DND-41 (cell line): ENCODE data around the gene PLXNC1.

Experiments
- EZH2 ChIP-seq: IDR thresholded peaks from 3 replicates; pipeline ENCODE4 v1.6.1; 2012; ENCODE audit warnings: borderline replicate concordance, low read depth, mild to moderate bottlenecking, moderate library complexity, low read length, inconsistent platforms; ENCODE audit not compliant: severe bottlenecking
- TF ChIP-seq, protein P1 (sequence below): IDR thresholded peaks from 2 replicates; pipeline ENCODE4 v1.5.1; 2012; ENCODE audit warnings: borderline replicate concordance, low read length, moderate library complexity, mild to moderate bottlenecking; ENCODE audit not compliant: poor library complexity, severe bottlenecking; ENCODE audit errors: extremely low read depth

DNA sequence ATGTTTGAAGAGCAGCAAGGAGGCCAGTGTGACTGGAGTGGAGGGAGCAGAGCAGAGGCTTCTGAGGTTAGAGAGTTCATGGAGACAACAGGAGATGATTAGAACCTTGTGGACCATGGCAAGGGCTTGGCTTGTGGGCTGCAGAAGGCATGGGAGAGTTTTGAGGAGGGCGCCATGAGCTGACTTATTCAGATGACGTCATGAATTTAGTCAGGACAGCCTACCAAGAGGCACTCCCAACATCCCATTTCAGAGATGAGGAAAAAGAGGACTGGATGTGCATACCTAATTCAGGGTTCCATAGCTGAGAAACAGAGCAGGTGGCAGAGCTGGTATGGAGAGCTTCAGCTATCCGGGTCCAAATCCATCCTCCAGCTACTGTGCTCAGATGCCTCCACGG is 101.8 kb downstream of the PLXNC1 start:
- TF ChIP-seq, protein P1, sequence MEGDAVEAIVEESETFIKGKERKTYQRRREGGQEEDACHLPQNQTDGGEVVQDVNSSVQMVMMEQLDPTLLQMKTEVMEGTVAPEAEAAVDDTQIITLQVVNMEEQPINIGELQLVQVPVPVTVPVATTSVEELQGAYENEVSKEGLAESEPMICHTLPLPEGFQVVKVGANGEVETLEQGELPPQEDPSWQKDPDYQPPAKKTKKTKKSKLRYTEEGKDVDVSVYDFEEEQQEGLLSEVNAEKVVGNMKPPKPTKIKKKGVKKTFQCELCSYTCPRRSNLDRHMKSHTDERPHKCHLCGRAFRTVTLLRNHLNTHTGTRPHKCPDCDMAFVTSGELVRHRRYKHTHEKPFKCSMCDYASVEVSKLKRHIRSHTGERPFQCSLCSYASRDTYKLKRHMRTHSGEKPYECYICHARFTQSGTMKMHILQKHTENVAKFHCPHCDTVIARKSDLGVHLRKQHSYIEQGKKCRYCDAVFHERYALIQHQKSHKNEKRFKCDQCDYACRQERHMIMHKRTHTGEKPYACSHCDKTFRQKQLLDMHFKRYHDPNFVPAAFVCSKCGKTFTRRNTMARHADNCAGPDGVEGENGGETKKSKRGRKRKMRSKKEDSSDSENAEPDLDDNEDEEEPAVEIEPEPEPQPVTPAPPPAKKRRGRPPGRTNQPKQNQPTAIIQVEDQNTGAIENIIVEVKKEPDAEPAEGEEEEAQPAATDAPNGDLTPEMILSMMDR, result no peak
- TF ChIP-seq EZH2, result no peak
